Stomach (tissue), 4 donors: ENCODE data around the gene KCTD20.

Experiments
- CTCF ChIP-seq, 7 experiments: fragments of 450-650 bp in 4 of 7; fragments of 200-600 bp in 3 of 7; sonication (generic) in 3 of 7; IDR thresholded peaks; one replicate each; pipeline ENCODE4 v1.5.1; 2016 to 2019; ENCODE audit warnings: antibody characterized with exemption in 7 of 7, control low read depth in 2 of 7, mild to moderate bottlenecking in 1 of 7
- POLR2A ChIP-seq, 4 donors: fragments of 450-650 bp; IDR thresholded peaks; one replicate each; pipeline ENCODE4 v1.6.1; 2016; ENCODE audit warnings: antibody characterized with exemption in 4 of 4, control low read depth in 2 of 4, mild to moderate bottlenecking in 1 of 4, moderate library complexity in 1 of 4
- POLR2AphosphoS5 ChIP-seq, 3 donors: sonication (generic); formaldehyde crosslinking; IDR thresholded peaks; one replicate each; pipeline ENCODE4 v1.6.1; 2016; ENCODE audit warnings: antibody characterized with exemption in 3 of 3

GRCh38 chr6:36461646-36462045 is 18.8 kb downstream of the KCTD20 start:
- TF ChIP-seq CTCF (IDR thresholded peaks at IDR 0.05) (no peak), POLR2A (IDR thresholded peaks at IDR 0.05) (no peak), POLR2AphosphoS5 (IDR thresholded peaks at IDR 0.05) (no peak)
